Tibial artery (tissue), 4 donors: Measurements from ENCODE around the gene ADGRV1.

Source experiments
- DNase-seq, 2 donors: peaks; one replicate each; pipeline ENCODE4 v3.0.0-alpha.2; 2019
- H3K27ac ChIP-seq, 2 donors: fragments of 200-600 bp; sonication (generic) in 1 of 2; 1 replicate in 1 of 2; 2 replicates in 1 of 2; pipeline ENCODE4 v1.5.1; 2018 to 2019; ENCODE audit warnings: mild to moderate bottlenecking in 1 of 2
- H3K27me3 ChIP-seq, 2 donors: fragments of 200-600 bp; sonication (generic) in 1 of 2; one replicate each; pipeline versions ENCODE4 v1.5.1 to v1.6.0; 2016 to 2019
- H3K36me3 ChIP-seq, 3 donors: fragments of 200-600 bp; sonication (generic) in 2 of 3; one replicate each; pipeline ENCODE4 v1.5.1; 2016 to 2019; ENCODE audit warnings: mild to moderate bottlenecking in 2 of 3
- H3K4me1 ChIP-seq, 4 donors: fragments of 200-600 bp; sonication (generic) in 2 of 4; 1 replicate in 3 of 4; 2 replicates in 1 of 4; pipeline ENCODE4 v1.5.1; 2016 to 2019
- H3K4me3 ChIP-seq, 2 donors: fragments of 200-600 bp; sonication (generic) in 1 of 2; 1 replicate in 1 of 2; 2 replicates in 1 of 2; pipeline ENCODE4 v1.5.1; 2018 to 2019; ENCODE audit warnings: mild to moderate bottlenecking in 2 of 2
- H3K9me3 ChIP-seq, 3 donors: fragments of 200-600 bp; sonication (generic) in 1 of 3; one replicate each; pipeline ENCODE4 v1.5.1; 2016 to 2019
- intact Hi-C: fragments of 100-400 bp; cut with DNase I; formaldehyde crosslinking; loops from one replicate; pipeline ENCODE4 v1.15.0; 2023; ENCODE audit warnings: low total_unique reads
- TF ChIP-seq, protein P1 (sequence below), 2 experiments: fragments of 200-600 bp in 1 of 2; fragments of 450-650 bp in 1 of 2; IDR thresholded peaks; one replicate each; pipeline ENCODE4 v1.5.1; 2017 to 2019; ENCODE audit warnings: antibody characterized with exemption in 2 of 2, mild to moderate bottlenecking in 1 of 2, moderate library complexity in 1 of 2

The ADGRV1 gene

DNA sequence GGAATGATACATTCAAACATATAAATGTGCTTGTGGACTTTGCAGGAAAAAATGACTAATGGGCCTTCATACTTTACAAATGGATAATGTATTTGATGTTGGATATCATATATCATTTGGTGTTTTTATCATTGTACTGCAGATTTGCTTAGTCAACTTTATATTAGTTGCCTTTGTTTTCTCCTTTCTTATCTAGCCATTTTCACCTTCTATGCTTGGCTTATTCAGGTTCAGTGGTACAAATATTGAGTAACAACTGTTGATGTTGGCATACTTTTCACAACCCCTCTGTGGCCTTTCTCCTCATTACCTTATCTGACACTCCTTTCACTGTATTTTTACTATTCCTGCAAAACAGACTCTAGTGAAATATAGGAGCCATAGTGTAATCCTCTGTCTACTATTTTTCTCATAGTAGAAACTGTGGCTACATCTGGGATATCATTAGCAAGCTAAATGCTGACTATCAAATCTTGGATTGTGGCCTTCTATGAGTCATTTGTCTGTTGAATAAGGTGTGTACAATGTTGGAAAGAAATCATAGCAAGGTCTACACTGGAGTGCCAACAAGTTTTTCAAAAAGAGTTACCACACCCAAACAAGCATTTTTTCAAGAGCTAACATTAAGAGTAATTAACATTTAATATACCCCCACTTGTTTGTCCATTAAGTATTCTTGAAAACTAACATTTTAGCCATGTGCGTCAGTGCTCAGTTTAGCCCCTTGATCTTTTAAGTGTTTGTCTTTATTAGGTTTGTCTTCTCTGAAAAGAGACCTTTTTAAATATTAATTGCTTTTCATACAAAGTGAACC, 330.1 kb downstream of the ADGRV1 start:
- Histone ChIP-seq H3K4me1 (peaks cover 0 to 16% (median 0%) of the 10 kb centered on the region in 4 donors), H3K27me3 (no peaks in the 10 kb centered on the region), H3K4me3 (no peak overlapping the region), H3K27ac (no peak overlapping the region), H3K9me3 (no peaks in the 10 kb centered on the region), H3K36me3 (no peaks in the 10 kb centered on the region)
- DNase-seq = no peak
- TF ChIP-seq, protein P1, sequence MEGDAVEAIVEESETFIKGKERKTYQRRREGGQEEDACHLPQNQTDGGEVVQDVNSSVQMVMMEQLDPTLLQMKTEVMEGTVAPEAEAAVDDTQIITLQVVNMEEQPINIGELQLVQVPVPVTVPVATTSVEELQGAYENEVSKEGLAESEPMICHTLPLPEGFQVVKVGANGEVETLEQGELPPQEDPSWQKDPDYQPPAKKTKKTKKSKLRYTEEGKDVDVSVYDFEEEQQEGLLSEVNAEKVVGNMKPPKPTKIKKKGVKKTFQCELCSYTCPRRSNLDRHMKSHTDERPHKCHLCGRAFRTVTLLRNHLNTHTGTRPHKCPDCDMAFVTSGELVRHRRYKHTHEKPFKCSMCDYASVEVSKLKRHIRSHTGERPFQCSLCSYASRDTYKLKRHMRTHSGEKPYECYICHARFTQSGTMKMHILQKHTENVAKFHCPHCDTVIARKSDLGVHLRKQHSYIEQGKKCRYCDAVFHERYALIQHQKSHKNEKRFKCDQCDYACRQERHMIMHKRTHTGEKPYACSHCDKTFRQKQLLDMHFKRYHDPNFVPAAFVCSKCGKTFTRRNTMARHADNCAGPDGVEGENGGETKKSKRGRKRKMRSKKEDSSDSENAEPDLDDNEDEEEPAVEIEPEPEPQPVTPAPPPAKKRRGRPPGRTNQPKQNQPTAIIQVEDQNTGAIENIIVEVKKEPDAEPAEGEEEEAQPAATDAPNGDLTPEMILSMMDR (IDR thresholded peaks at IDR 0.05) = no peak
- intact Hi-C loops = no loop called here

DNA sequence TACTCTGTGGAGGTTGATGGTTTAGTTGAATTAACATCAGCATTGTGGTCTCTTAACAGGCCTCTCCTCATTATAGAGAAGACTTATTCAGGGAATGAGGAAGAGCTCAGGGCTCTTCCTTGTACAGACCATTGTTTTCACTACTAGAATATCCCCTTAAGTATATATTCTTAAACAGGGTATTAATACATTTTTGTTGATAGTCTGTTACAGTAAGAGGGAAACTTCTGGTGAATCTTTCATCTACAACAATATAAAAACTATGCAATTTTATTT, 330.7 kb downstream of the ADGRV1 start:
- Histone ChIP-seq H3K36me3 (no peaks in the 10 kb centered on the region), H3K9me3 (no peaks in the 10 kb centered on the region), H3K27me3 (no peaks in the 10 kb centered on the region), H3K4me3 (no peak overlapping the region), H3K4me1 (peaks cover 0 to 16% (median 0%) of the 10 kb centered on the region in 4 donors), H3K27ac (no peak overlapping the region)
- no peak for DNase-seq
- TF ChIP-seq, protein P1 (IDR thresholded peaks at IDR 0.05) = no peak
- intact Hi-C loops = no loop called here

DNA sequence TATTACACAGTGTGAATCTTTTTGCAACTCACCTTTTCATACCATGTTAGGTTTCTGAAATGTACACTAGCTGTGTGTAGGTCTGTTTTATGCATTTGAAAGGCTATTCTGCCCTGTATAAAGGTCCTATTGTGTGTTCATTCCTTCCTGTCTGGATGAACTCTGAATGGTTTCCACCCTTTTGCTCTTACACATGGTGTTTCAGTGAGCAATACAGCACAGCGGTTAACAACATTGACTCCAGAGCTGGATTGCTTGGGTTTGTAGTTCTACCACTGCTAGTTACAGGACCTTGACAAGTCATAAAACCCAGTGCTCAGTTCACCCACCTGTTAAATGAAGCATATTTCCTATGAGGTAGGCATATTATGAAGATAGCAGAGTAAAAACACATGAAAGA, 331.6 kb downstream of the ADGRV1 start:
- Histone ChIP-seq H3K4me1 (peaks cover 0 to 16% (median 0%) of the 10 kb centered on the region in 4 donors), H3K36me3 (no peaks in the 10 kb centered on the region), H3K9me3 (no peaks in the 10 kb centered on the region), H3K27ac (no peak overlapping the region), H3K27me3 (no peaks in the 10 kb centered on the region), H3K4me3 (no peak overlapping the region)
- TF ChIP-seq, protein P1 (IDR thresholded peaks at IDR 0.05) = no peak
- intact Hi-C loops = no loop called here
- no peak for DNase-seq

GRCh38 chr5:90894866-90895420, 336.3 kb downstream of the ADGRV1 start:
- TF ChIP-seq, protein P1 (IDR thresholded peaks at IDR 0.05) = no peak
- Histone ChIP-seq H3K4me1 (no peaks in the 10 kb centered on the region), H3K4me3 (no peak overlapping the region), H3K27ac (no peak overlapping the region), H3K9me3 (no peaks in the 10 kb centered on the region), H3K27me3 (no peaks in the 10 kb centered on the region), H3K36me3 (no peaks in the 10 kb centered on the region)
- no peak for DNase-seq
- intact Hi-C loops = no loop called here

GRCh38 chr5:90897618-90898017, 339.0 kb downstream of the ADGRV1 start:
- no peaks in the 10 kb centered on the region for H3K36me3 ChIP-seq
- no peak overlapping the region for H3K27ac ChIP-seq
- peaks cover 0 to 6% (median 2%) of the 10 kb centered on the region in 4 donors for H3K4me1 ChIP-seq
- TF ChIP-seq, protein P1 (IDR thresholded peaks at IDR 0.05) = no peak
- no peak for DNase-seq
- no peak overlapping the region for H3K4me3 ChIP-seq
- H3K9me3 ChIP-seq = no peaks in the 10 kb centered on the region
- intact Hi-C loops = no loop called here
- no peaks in the 10 kb centered on the region for H3K27me3 ChIP-seq
